ENCODE measurements around the gene MAZ.

The MAZ gene

DNA sequence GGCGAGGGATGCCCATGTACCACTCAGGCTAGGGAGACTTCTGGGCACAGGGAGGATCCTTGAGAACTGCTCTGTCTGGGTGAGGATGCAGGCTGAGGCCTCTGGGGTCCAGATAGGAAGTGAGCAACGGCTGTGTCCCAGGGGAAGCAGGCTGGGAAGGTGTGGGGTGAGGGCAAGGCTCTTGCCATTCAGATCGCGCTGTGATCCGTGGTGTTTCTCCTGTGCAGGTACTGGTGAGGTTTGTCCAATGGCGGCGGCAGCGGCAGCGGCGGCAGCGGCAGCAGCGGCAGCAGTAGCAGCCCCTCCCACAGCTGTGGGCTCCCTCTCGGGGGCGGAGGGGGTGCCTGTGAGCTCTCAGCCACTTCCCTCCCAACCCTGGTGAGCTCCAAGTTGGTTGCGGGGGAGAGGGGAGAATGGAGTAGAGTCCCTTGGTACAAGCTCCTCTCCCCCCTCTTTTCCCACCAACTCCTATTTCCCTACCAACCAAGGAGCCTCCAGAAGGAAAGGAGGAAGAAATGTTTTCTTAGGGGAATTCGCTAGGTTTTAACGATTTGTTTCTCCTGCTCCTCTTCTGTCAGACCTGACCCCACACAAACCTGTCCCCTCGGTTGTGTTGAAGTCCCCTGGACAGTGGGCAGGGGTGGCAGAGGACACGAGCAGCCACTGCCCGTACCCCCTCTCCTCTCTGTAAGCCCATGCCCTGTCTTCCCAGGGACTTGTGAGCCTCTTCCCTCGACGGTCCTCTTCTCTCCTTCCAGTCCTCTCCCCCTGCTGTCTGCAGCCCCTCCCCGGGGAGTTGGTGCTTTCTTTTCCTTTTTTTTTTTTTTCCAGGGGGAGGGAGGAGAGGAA lies 3.7 kb downstream of the MAZ start:
- no peak for DNase-seq

GRCh38 chr16:29810699-29811169 lies 4.4 kb downstream of the MAZ start:
- DNase-seq = no peak

DNA sequence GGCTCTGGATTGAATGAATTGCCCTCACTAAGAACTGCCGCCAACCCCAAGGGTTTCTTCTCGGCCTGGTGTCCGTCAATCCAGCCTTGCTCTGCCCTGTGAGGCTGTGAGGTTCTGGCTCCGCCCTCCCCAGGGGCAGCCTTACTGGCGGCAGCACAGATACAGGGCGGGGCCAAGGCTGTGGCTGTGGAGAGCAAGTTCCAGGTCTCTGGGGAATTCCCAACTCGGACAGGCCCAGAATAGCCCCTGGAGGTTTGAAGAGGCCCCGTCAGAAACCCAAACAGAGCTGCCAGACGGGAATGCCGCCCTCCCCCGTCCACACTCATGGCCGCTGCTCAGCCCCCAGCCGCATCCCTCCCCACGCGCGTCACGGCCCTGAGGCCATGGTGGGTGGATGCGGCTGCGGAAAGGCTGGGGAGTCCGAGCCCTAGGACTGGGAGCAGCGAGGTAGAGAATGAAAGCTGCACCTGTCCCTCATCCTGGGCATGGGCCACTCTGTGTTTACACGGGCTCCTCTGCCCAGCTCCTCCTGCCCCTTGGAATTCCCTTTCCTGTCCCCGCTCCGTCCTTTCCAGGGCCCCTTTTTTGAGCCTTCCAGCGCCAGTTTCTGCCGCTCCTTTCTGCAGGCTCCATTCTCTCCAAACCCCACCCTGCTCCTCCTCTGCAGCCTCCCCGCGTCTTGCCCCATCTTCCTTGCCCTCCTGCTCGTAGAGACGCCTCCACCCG lies 5.0 kb downstream of the MAZ start:
- peak; percentile 88 for DNase-seq

DNA sequence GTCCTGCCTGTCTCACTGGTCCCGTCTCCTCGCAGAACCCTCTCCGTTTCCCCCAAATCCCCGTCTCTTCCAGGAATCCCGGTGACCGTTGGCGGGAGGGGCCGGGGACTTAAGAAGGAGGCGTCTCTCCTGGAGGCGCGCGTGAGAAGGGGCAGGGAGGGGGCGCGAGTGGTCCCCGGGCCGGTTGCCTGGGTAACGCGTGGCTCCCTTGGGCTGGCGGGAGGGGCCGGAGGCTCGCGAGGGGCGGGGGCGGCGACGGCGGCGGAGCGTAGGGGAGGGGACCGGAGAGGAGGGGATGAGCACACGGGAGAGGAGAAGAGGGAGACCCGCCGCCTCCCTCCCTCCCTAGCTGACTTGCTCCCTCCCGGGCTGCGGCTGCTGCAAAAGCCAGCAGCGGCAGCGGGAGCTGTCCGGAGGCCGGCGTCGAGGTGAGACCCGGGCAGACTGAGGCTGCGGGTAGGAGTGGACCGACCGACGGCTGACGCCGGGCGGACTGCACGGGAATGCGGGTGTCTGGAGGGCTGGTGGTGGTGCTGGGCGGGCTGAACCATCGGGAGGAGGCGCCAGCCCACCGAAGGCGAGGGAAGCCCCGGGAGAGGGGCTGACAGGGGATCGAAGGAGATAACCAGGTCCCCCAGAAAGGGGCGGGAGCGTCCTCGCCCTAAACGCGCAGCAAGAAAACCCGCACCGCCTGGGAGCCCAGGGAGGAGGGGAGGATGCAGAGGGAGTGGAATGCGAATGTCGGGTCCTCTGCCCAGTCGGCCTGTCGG lies 5.8 kb downstream of the MAZ start, which contains the start of gene PRRT2:
PRRT2 (plus strand) TSS at position 298 of the 770 bp plus-strand sequence. CDS start 862 bp downstream, outside the sequence.
- peak; percentile 91 for DNase-seq

DNA sequence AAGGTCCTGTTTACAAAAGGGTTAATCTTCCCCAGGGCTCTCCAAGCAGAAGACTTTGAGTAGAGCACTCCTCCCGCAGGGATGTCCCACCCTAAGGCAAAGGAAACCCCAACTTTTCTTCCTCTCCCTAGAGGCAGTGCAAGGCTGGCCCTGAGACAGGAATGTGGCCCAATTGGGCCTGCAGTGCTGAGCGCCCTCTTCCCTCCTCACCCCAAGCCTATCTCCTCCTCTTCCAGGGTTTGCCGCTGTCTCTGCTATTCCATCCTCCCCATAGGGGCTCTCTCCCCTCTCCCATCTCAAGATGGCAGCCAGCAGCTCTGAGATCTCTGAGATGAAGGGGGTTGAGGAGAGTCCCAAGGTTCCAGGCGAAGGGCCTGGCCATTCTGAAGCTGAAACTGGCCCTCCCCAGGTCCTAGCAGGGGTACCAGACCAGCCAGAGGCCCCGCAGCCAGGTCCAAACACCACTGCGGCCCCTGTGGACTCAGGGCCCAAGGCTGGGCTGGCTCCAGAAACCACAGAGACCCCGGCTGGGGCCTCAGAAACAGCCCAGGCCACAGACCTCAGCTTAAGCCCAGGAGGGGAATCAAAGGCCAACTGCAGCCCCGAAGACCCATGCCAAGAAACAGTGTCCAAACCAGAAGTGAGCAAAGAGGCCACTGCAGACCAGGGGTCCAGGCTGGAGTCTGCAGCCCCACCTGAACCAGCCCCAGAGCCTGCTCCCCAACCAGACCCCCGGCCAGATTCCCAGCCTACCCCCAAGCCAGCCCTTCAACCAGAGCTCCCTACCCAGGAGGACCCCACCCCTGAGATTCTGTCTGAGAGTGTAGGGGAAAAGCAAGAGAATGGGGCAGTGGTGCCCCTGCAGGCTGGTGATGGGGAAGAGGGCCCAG lies 6.7 kb downstream of the MAZ start:
- DNase-seq = no peak

GRCh38 chr16:29813644-29814562 lies 7.6 kb downstream of the MAZ start:
- DNase-seq = no peak

GRCh38 chr16:29814592-29814991 lies 8.3 kb downstream of the MAZ start:
- DNase-seq = no peak

- DNase-seq = no peak
These were observed 8.8 kb downstream of the MAZ start for GRCh38 chr16:29815032-29815721.

- peak; percentile 98 for DNase-seq
These were observed 9.7 kb downstream of the MAZ start, which contains the start of gene PAGR1 for GRCh38 chr16:29815793-29816693. PAGR1 (plus strand) TSS chr16:29816152; CDS start chr16:29816526, 374 bp downstream.

GRCh38 chr16:29816694-29817441 lies 10.5 kb downstream of the MAZ start:
- DNase-seq = no peak

DNA sequence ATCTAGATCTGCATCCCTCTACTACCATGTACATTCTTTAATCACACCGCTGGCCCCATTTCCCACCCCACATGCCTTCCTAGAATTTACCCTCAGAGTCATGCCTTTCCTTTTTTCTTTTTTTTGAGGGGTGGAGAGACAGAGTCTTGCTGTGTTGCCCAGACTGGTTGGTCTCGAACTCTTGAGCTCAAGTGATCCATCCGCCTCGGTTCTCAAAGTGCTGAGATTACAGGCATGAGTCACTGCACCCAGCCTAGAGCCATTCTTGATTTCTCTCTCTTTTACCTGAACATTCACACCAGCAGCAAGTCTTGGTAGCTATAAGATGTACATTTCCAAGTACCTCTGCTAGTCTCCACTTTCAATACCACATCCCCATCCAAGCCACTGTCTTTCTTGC lies 11.8 kb downstream of the MAZ start:
- DNase-seq = no peak

DNA sequence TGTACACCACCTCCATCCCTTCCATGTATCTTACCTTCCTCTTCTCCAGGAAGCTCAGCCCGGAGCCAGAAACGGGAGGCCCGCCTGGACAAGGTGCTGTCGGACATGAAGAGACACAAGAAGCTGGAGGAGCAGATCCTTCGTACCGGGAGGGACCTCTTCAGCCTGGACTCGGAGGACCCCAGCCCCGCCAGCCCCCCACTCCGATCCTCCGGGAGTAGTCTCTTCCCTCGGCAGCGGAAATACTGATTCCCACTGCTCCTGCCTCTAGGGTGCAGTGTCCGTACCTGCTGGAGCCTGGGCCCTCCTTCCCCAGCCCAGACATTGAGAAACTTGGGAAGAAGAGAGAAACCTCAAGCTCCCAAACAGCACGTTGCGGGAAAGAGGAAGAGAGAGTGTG lies 13.2 kb downstream of the MAZ start:
- no peak for DNase-seq

DNA sequence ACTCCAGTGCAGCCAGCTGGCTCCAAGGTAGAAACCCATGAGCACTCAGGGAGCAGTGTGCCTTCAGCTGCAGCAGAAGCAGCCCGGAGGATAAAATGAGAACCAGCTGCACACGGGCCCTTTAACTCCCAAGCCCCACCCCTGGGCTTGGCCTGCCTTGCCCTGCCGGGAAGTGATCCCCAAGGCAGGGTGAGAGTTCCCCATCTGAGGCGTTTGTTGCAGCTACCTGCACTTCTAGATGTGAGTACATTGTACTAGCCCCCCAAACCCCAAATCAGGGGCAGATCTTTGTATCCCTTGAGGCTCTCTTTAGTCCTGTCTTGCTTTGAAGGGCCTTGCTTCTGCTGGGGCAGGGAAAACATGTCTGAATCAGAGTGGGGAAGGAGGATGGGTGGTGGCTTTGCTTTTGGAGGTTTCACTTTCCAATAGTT lies 14.0 kb downstream of the MAZ start, which contains the start of gene MVP:
MVP (plus strand) TSS at position 192 of the 431 bp plus-strand sequence. CDS start 10,088 bp downstream, outside the sequence.
- DNase-seq = no peak

- no peak for DNase-seq
These were observed 14.7 kb downstream of the MAZ start for GRCh38 chr16:29820730-29821642.

DNA sequence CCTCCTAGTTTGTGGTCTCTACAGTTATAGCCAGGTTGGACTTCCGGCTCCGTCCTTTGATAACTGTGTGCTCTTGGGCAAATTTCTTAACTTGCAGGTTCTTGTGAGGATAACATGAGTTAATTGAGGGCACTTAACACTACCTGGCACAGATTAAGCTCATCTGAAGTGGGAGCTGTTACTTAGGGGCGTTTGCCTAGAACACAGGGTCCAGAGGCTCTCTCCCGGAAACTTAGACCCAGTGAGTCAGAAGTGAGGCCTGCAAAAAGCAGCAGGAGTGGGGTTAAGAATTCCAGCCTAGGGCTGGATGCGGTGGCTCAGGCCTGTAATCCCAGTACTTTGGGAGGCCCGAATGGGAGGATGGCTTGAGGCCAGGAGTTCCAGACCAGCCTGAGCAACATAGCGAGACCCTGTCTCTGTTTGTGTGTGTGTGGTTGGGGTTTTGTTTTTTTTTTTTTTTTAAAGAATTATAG lies 15.3 kb downstream of the MAZ start:
- no peak for DNase-seq

GRCh38 chr16:29824589-29825144 lies 18.3 kb downstream of the MAZ start:
- DNase-seq = no peak

Measured in right forelimb (tissue), 1 donor.